CD4-positive, alpha-beta T cell treated with Interleukin-1 beta for 1 hour (primary cell): ENCODE results near the gene ITGA3.

Source experiments
- DNase-seq, 2 donors: peaks; one replicate each; pipeline ENCODE4 v3.0.0-alpha.2; 2020 to 2022

The ITGA3 gene

DNA sequence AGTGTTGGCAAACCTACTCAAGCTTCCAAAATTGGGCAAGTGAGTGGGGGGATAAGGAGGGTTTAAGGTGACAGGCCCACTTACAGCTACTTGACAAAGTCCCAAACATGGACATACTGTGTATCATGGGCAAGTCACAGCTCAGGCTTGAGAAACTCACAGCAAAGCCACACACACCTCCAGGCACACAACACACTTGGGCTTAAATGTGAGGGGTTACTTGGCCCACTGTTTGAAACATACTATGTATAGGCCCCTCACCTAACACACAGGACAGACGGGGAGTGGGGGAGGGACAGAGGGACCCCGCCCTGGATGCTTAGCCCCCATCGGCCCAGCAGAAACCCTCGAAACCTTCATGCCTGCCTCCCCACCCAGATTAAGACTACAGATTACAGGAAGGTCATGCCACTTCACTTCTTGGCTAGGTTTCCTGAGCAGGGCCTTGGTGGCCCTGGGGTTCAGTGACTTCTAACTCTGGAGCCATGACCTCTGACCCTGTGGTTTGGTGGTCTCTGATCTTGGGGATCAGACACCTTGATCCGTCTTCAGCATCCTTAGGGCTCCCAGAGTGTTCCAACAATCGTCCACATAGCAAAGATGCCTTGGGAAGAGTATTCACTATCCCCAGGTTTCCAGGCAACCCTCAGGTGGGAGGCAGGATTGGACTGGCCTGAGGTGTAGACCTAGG, 76.3 kb downstream of the ITGA3 start:
- no peak for DNase-seq

DNA sequence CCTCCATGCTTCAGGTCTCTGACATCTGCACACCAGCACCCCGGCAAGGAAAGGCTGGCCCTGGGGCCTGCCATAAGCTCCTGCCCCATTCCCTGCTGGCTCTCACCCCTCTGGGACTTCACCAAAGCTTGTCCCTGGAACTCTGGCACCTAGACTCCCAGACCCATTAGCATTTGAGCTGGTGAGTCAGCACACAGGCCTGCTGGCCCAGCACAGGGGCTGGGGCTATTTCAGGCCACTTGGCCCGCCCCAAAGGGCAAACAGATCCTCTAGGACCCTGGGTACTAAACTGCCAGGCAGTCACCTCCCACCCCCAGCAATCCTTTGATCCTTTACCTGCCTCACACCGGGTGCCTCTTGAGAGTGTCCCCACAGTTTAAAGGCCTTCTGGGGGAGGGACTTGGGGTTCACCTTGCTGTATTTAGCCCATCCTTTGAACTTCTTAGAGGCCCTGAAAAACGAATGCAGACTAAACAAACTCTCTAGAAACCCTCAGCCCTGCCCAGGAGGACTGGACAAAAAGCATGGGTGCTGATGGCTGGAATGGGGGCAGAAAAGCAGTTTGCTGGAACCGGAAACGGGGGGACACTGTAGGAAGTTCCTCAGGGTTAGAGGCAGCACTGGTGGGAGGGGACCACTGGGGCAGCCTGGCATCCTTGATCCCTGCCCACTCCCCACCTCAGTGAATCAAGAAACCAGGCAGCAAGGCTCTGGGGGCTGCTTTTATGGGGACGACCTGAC, 77.3 kb downstream of the ITGA3 start:
- DNase-seq = no peak

DNA sequence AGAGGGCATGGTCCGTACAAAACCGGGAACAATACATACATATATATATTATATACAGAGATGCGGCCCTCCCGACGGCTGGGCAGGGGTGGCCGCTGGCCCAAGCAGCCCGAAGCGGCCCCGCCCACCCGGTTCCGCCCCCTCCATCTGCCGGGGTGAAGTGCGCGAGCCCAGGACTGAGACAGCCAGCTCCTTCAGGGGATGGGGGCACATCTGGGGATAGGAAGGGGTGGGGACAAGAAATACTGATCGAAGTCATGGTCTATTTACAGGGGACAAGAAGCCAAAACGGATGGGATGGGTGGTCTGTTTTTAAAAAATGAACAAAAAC, 77.8 kb downstream of the ITGA3 start:
- DNase-seq = no peak

DNA sequence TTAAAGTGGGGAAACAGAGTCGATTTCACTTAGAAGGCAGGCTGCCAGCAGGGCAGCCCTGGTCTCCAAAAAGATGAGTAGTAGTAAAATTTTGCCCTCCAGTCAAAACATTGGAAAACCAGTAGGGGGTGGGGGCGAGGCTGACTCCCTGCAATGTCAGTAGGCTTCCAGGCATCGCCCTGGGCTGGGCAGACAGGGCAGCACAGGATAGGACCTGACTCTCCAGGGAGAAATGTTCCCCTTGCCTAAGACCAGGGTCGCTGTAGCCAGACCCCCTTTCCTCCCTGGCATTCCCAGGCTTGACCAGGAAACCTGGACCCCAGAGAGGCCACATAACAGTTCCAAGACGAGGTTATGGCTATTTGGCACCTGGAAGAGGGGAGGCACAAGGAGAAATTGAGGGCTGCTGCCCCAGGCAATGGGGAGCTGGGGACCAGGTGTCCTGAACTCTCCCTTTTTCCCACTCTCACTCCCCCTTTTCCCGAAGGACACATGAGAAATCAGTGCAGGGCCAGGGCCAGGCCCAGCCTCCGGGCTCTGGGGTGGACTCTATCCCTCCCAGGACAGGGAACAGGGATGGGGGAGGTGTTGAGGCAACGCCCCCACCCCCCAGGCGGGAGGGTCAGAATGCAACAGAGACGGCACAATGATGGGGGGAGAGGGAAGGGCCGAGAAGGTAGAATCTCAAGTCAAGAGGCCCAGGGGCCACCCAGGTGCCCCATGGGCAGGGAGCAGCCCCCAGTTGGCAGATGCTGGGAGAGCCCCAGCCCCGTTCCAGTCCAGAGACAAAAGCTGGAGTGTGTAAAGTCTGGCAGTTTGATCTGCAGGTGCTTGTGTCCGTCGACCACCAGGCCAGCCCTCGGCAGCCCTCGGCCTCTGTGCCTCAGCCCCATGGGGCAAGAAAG, 78.5 kb downstream of the ITGA3 start:
- DNase-seq = no peak

DNA sequence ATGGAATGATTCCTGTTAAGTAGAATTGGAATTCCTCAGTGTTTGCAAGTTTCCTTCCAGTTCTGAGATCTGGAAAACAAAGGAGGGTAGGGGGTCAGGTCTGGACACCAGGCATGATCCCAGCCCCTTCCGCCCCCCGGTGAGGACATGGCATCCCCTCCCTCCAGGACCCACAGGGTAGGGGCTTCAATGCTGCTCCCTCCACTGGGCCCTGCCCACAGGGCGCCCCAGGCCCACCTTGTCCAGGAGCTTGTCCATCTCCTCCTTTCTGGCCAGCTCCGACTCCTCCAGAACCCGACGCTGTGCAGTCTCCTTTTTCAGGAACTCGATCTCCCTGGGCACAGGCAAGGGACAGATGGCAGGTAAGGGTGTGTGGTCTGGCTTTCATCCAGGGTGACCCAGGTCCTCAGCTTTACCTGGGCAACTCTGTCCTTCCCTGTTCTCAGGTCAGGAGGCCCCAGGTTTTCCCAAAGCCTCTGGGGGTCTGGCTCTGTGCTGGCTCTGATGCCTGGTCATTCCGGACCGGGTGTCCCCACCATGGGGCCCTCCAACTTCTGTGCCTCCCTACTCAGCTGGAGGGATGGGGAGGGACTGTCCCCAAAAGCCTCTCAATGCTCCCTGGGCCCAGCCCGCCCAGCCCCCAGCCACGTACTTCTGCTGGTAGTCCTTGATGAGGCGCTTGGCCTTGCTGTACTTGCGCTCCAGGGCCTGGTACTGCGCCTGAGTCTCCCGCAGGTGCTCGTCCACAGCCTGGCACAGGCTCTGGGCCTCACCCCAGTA, 79.6 kb downstream of the ITGA3 start:
- DNase-seq = no peak

DNA sequence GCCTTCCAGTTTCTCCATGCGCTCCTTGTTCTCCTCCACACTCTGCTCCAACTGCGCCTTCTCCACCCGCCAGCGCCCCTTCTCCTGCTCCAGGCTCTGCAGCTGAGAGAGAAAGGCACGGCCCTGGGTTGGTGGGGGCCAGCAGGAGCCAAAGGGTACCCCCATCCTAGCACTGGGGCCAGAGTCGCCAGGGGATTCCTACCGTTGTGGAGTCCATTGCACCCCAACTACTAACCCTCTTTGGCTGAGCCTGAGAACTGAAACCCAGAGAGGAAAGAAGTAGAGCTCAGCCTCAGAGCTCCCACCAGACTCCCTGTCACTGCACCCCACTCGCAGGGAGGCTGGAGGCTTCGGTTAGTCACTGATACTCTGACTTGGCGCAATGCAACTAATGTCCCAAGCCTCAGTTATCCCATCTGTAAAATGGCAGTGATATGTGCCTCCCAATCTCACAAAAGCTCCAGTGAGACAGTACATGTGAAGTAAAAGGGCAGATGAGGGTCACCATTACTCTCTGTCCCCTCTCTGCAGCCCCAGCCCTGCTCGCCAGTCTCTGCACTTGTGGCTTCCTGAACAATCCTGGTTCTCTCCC, 80.3 kb downstream of the ITGA3 start:
- DNase-seq = no peak

DNA sequence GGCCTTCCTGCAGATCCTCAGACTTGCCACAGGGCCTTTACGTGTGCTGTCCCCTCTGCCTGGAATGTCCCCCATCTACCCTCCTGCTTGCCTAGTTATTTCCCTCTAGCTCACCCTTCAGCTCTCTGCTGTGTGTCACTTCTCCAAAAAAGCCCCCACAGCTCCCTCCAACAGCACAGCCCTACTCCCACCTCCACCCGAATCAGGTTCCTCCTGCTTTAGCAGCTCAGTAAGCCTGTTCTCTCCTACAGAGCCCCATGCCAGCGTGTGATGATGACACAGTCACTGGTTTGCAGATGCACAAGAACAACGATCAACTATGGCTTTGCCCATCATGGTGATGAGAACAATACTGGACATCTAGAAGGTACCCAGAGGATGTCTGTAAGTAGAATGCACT, 81.1 kb downstream of the ITGA3 start:
- no peak for DNase-seq

DNA sequence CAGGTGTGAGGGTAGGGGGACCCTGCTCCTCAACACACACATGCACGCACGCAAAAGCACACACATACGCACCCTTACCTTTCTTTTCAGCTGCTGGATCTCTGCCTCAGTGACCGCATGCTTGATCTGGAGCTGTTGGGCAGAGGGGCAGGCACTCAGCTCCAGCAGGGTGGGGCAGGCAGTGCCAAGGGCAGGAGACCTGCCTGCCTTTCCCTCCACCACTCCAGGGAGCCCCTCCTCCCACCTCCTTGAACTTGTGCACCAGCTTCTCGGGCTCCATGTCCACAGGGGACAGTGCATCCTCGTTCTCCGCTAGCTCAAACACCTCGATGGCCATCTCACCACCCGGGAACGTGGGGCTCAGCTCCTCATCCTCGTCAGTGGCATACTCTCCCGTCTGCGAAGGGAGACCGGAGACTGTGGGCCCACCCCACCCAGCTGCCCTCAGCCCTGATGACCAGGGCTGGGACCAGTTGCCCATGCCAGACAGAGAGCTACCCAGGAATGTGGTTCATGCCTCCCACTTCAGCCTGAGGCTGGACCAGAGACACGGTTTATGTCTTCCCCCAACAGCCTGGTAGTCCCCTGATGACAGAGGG, 83.4 kb downstream of the ITGA3 start:
- DNase-seq = no peak
